Peyer's patch (tissue), 4 donors: ENCODE measurements around the gene MMAB.

Source experiments
- POLR2A ChIP-seq, 2 donors: fragments of 450-650 bp; IDR thresholded peaks; one replicate each; pipeline ENCODE4 v1.5.1; 2017; ENCODE audit warnings: antibody characterized with exemption in 2 of 2, mild to moderate bottlenecking in 2 of 2, moderate library complexity in 2 of 2
- TF ChIP-seq, protein P1 (sequence below), 6 experiments: fragments of 450-650 bp in 4 of 6; fragments of 200-600 bp in 2 of 6; sonication (generic) in 1 of 6; IDR thresholded peaks; one replicate each; pipeline ENCODE4 v1.5.1; 2017 to 2019; ENCODE audit warnings: antibody characterized with exemption in 6 of 6, mild to moderate bottlenecking in 3 of 6, moderate library complexity in 1 of 6

DNA sequence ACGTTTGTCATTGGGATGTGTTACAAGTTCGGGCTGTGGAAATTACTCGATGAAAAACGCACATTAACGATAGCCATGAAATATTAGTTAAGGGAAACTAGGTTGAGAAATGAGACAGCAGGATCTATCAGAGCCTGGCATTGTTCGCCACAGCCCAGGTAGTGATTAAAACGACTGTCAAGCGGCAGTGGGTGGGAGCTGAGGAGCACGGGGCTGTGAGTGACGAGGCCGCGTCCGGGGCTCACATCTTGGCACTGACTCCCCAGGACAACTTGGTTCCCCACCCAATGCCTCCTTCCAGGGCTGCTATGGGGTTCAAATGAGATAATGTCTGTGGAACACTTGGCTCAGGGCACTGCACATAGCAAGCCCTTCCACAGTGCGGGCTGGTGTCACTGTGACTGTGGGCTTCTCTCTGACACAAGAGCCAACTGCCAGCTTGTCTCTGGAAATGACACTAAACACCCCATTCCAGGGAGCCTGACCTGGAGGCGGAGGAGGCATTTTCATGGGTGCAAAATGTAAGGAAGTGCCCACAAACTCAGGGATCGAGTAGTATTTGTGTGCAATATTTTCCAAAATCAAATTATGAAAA, 19.3 kb downstream of the MMAB start:
- TF ChIP-seq POLR2A (IDR thresholded peaks at IDR 0.05) = no peak
- TF ChIP-seq, protein P1, sequence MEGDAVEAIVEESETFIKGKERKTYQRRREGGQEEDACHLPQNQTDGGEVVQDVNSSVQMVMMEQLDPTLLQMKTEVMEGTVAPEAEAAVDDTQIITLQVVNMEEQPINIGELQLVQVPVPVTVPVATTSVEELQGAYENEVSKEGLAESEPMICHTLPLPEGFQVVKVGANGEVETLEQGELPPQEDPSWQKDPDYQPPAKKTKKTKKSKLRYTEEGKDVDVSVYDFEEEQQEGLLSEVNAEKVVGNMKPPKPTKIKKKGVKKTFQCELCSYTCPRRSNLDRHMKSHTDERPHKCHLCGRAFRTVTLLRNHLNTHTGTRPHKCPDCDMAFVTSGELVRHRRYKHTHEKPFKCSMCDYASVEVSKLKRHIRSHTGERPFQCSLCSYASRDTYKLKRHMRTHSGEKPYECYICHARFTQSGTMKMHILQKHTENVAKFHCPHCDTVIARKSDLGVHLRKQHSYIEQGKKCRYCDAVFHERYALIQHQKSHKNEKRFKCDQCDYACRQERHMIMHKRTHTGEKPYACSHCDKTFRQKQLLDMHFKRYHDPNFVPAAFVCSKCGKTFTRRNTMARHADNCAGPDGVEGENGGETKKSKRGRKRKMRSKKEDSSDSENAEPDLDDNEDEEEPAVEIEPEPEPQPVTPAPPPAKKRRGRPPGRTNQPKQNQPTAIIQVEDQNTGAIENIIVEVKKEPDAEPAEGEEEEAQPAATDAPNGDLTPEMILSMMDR (IDR thresholded peaks at IDR 0.05) = no peak
